RWPE1 (cell line): ENCODE data around the gene KCNN2.

ENCODE experiments used
- CTCF ChIA-PET: fragments of 350-600 bp; sonication (Branson Sonifier 250); formaldehyde crosslinking; extraction: SDS; loops from one replicate; lab custom pipeline; 2021; lab: Yijun Ruan, JAX
- POLR2A ChIA-PET: fragments of 400-600 bp; formaldehyde crosslinking; extraction: SDS; loops from one replicate; lab custom pipeline; 2020; ENCODE audit warnings: antibody characterized with exemption; ENCODE audit not compliant: low non-redundant PET; lab: Yijun Ruan, JAX
- DNase-seq: peaks from one replicate; pipeline ENCODE4 v3.0.0; 2012; ENCODE audit warnings: low spot score
- H3K27ac ChIP-seq: fragments of 450-650 bp; 2 replicates; pipeline ENCODE4 v1.5.1; 2017
- CTCF ChIP-seq: fragments of 450-650 bp; conservative IDR thresholded peaks from 2 replicates; pipeline ENCODE4 v1.5.1; 2017; ENCODE audit warnings: low read depth, mild to moderate bottlenecking

Gene KCNN2

GRCh38 chr5:114332493-114332892 lies 29.4 kb upstream of the KCNN2 start:
- DNase-seq: no peak
- ChIA-PET POLR2A (no interaction called here), CTCF (interaction anchor here (0.5 kb wide), 1 partner anchor 120 kb away, joined by 3 read pairs; no protein-coding TSS in a partner anchor)
- no peak overlapping the region for H3K27ac ChIP-seq
- TF ChIP-seq CTCF: no peak

GRCh38 chr5:114332925-114333324 lies 28.9 kb upstream of the KCNN2 start:
- TF ChIP-seq CTCF: no peak
- no peak overlapping the region for H3K27ac ChIP-seq
- no peak for DNase-seq
- ChIA-PET POLR2A (no interaction called here), CTCF (interaction anchor here (0.5 kb wide), 1 partner anchor 121 kb away, joined by 3 read pairs; no protein-coding TSS in a partner anchor)

GRCh38 chr5:114335391-114335790 lies 26.5 kb upstream of the KCNN2 start:
- CTCF ChIA-PET: interaction anchor here (0.9 kb wide), 1 partner anchor 112 kb away, joined by 5 read pairs; no protein-coding TSS in a partner anchor
- no peak overlapping the region for H3K27ac ChIP-seq
- no peak for DNase-seq
- POLR2A ChIA-PET: no interaction called here
- TF ChIP-seq CTCF: no peak

- no peak overlapping the region for H3K27ac ChIP-seq
- DNase-seq: no peak
- CTCF ChIA-PET: no interaction called here
- POLR2A ChIA-PET: no interaction called here
- TF ChIP-seq CTCF: no peak
Measured at GRCh38 chr5:114339108-114339507, 22.8 kb upstream of the KCNN2 start.

- no peak for TF ChIP-seq CTCF
- CTCF ChIA-PET: no interaction called here
- POLR2A ChIA-PET: no interaction called here
- no peak overlapping the region for H3K27ac ChIP-seq
- no peak for DNase-seq
Measured at GRCh38 chr5:114346181-114346580, 15.7 kb upstream of the KCNN2 start.

GRCh38 chr5:114355086-114355830 lies 6.6 kb upstream of the KCNN2 start:
- ChIA-PET CTCF (interaction anchor here (0.6 kb wide), 2 partner anchors 570 to 993 kb away, joined by 3 to 7 read pairs; no protein-coding TSS in a partner anchor), POLR2A (no interaction called here)
- H3K27ac ChIP-seq: no peak overlapping the region
- TF ChIP-seq CTCF: no peak
- DNase-seq: no peak
